Measurements from ENCODE around the gene FAXDC2. TPM values are rescaled to one million over a fixed set of nuclear protein-coding genes. Genes with fewer than 3 reads are reported as not detected.

Gene FAXDC2
- total RNA-seq, 2 donors from 2014 or later = 43.9 to 70.5 TPM

DNA sequence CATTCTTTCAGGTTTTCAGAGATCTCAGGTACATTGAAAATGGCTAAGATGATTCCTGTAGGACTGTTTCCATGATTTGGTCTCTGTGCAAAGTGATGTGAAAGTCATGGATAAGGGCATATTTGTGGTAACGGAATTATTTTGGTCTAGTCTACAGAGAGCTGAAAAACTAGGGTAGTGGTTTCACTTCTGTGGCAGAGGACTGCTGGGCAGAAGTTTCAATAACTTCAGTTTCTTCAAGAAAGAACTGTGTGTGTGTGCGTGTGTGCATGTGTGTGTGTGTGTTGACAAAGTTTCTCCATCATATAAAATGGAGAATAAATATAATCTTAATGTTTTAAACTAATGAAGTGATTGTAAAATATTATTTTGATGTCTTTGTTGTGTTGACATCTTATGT is 12.4 kb upstream of the FAXDC2 start:
- TF ChIP-seq, protein P1, sequence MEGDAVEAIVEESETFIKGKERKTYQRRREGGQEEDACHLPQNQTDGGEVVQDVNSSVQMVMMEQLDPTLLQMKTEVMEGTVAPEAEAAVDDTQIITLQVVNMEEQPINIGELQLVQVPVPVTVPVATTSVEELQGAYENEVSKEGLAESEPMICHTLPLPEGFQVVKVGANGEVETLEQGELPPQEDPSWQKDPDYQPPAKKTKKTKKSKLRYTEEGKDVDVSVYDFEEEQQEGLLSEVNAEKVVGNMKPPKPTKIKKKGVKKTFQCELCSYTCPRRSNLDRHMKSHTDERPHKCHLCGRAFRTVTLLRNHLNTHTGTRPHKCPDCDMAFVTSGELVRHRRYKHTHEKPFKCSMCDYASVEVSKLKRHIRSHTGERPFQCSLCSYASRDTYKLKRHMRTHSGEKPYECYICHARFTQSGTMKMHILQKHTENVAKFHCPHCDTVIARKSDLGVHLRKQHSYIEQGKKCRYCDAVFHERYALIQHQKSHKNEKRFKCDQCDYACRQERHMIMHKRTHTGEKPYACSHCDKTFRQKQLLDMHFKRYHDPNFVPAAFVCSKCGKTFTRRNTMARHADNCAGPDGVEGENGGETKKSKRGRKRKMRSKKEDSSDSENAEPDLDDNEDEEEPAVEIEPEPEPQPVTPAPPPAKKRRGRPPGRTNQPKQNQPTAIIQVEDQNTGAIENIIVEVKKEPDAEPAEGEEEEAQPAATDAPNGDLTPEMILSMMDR (IDR thresholded peaks at IDR 0.05) = no peak
- H3K4me3 ChIP-seq = peak overlapping the region; percentile 89
- no peaks in the 10 kb centered on the region for H3K9me3 ChIP-seq
- no peaks in the 10 kb centered on the region for H3K27me3 ChIP-seq (replicated peaks; ENCODE audit: insufficient read depth)
- ATAC-seq (ENCODE audit: insufficient number of reproducible peaks, low FRiP score, low read depth) (no peak), DNase-seq (ENCODE audit: low spot score) (no peak)
- peaks cover 12% of the 10 kb centered on the region for H3K36me3 ChIP-seq
- no peak overlapping the region for H3K27ac ChIP-seq
- H3K4me1 ChIP-seq (ENCODE audit: control insufficient read depth in 1 of 2, low read depth in 2 of 2) = peaks cover 41 to 51% of the 10 kb centered on the region in 2 donors

DNA sequence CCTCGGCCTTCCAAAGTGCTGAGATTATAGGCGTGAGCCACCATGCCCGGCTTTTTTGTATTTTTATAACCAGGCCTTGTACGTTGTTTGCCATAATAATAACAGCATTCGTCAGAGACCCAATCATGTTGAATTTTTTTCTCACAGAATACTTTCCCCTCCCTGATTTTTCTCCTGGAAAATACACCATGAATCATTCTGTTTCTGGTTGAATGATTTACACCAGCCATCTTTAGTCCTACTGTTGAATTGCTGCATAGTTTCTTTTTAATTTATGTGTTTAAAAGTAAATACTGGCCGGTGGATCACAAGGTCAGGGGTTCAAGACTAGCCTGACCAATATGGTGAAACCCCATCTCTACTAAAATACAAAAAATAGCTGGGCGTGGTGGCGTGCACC is 11.5 kb upstream of the FAXDC2 start:
- H3K27me3 ChIP-seq (replicated peaks; ENCODE audit: insufficient read depth) = no peaks in the 10 kb centered on the region
- no peak overlapping the region for H3K27ac ChIP-seq
- peak overlapping the region; percentile 89 for H3K4me3 ChIP-seq
- no peak for ATAC-seq (ENCODE audit: insufficient number of reproducible peaks, low FRiP score, low read depth)
- TF ChIP-seq, protein P1 (IDR thresholded peaks at IDR 0.05) = no peak
- peaks cover 40 to 47% of the 10 kb centered on the region in 2 donors for H3K4me1 ChIP-seq (ENCODE audit: control insufficient read depth in 1 of 2, low read depth in 2 of 2)
- DNase-seq (ENCODE audit: low spot score) = no peak
- no peaks in the 10 kb centered on the region for H3K9me3 ChIP-seq
- H3K36me3 ChIP-seq = peaks cover 12% of the 10 kb centered on the region

DNA sequence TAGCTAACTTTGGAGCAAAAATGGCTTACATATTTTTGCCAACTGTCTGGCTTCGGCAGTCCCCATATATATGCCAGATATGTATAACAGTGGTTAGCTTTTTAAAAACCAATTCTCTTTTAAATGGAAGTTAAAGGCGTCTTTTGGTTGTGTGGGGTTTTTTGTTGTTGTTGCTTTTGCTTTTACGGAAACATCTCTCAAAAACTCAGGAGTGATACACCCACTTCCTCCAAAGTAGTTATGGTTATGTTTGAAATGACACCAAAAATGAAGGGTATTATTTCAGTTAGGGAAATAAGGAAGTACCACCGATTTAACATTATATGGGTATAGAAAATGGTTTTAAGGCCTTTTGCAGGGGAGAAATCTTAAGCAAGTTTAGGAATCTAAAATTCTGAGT is 10.4 kb upstream of the FAXDC2 start:
- no peaks in the 10 kb centered on the region for H3K27me3 ChIP-seq (replicated peaks; ENCODE audit: insufficient read depth)
- TF ChIP-seq, protein P1 (IDR thresholded peaks at IDR 0.05) = no peak
- H3K4me1 ChIP-seq (ENCODE audit: control insufficient read depth in 1 of 2, low read depth in 2 of 2) = peaks cover 36 to 47% of the 10 kb centered on the region in 2 donors
- no peaks in the 10 kb centered on the region for H3K9me3 ChIP-seq
- peak overlapping the region; percentile 89 for H3K4me3 ChIP-seq
- ATAC-seq (ENCODE audit: insufficient number of reproducible peaks, low FRiP score, low read depth) (no peak), DNase-seq (ENCODE audit: low spot score) (no peak)
- peak overlapping the region in 1 of 2 donors; percentile 86 for H3K27ac ChIP-seq
- peaks cover 6% of the 10 kb centered on the region for H3K36me3 ChIP-seq

DNA sequence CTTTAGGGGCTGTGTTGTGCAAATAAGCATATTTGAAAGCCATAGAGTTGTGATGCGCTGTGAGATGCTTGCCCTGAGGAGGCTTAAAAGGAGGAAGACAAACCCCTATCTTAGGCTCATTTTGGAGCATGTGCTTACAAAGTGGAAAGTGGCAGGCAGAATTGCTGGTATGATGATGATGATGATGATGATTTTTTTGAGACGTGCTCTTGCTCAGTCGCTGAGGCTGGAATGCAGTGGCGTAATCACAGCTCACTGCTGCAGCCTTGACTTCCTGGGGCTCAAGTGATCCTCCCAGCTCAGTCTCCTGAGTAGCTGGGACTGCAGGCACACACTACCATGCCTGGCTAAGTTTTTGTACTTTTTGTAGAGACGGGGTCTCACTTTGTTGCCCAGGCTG is 9.7 kb upstream of the FAXDC2 start:
- ATAC-seq (ENCODE audit: insufficient number of reproducible peaks, low FRiP score, low read depth) = no peak
- no peaks in the 10 kb centered on the region for H3K9me3 ChIP-seq
- H3K27ac ChIP-seq = peak overlapping the region; percentile 86 to 96
- peaks cover 36 to 47% of the 10 kb centered on the region in 2 donors for H3K4me1 ChIP-seq (ENCODE audit: control insufficient read depth in 1 of 2, low read depth in 2 of 2)
- H3K27me3 ChIP-seq (replicated peaks; ENCODE audit: insufficient read depth) = no peaks in the 10 kb centered on the region
- DNase-seq (ENCODE audit: low spot score) = no peak
- peaks cover 6% of the 10 kb centered on the region for H3K36me3 ChIP-seq
- H3K4me3 ChIP-seq = peak overlapping the region; percentile 89
- TF ChIP-seq, protein P1 (IDR thresholded peaks at IDR 0.05) = no peak

DNA sequence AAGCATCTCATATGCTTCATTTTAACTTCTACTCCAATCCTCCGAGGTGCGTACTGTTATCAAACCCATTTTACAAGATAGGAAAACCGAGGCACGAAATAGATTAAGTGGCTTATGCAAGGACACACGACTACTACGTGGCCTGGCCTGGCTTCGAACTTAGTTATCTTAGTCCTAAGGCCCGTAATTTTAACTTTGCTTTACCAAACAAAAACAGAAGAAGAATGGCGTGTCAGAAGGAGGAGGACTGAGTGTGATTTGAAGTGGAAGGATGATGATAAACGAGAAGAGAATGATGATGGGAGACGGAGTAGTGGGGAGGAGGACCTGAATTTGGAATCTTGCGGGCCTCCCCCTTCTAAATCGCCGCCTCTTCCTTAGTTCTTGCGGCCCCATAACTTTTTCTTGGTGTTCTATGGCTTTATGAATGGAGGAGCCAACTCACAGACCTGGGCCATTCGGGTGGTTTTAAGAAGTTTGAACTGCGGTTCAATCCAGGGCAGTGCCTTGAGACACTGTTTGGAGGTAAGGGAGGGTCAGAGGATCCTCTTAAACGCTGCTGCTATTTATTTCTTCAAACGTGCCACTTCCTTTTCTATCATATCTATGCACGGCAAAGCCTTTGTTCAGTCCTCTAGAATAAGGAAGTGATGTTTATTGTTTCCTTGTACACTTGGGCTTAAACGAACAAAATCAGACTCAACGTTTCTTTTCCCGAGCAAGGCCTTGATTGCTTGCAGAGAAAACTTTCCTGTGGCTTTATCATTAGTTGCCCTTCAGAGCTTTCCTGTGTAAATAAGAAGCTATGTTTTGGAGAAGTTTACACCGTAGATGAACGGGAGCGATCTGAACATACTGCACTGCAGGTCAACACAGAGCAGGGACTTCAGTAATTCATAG is 8.8 kb upstream of the FAXDC2 start:
- no peak for ATAC-seq (ENCODE audit: insufficient number of reproducible peaks, low FRiP score, low read depth)
- H3K4me3 ChIP-seq = peak overlapping the region; percentile 89
- DNase-seq (ENCODE audit: low spot score) = no peak
- TF ChIP-seq, protein P1 (IDR thresholded peaks at IDR 0.05) = no peak
- H3K4me1 ChIP-seq (ENCODE audit: control insufficient read depth in 1 of 2, low read depth in 2 of 2) = peaks cover 36 to 47% of the 10 kb centered on the region in 2 donors
- H3K27me3 ChIP-seq (replicated peaks; ENCODE audit: insufficient read depth) = no peaks in the 10 kb centered on the region
- peak overlapping the region; percentile 86 to 96 for H3K27ac ChIP-seq
- peaks cover 6% of the 10 kb centered on the region for H3K36me3 ChIP-seq
- no peaks in the 10 kb centered on the region for H3K9me3 ChIP-seq

Data from thoracic aorta (tissue), 2 donors.